GM19452 (cell line): Measurements from ENCODE around the gene TMEM145.

Experiments used
- ATAC-seq: cut with Tn5 transposase; IDR thresholded peaks from one replicate; pipeline ENCODE4 v1.9.1; 2021; ENCODE audit not compliant: unreplicated experiment

TMEM145 gene

GRCh38 chr19:42277821-42278451 is 35.2 kb upstream of the TMEM145 start:
- no peak for ATAC-seq

GRCh38 chr19:42278452-42279154 is 34.5 kb upstream of the TMEM145 start:
- no peak for ATAC-seq

GRCh38 chr19:42279155-42279901 is 33.8 kb upstream of the TMEM145 start:
- ATAC-seq, result no peak

DNA sequence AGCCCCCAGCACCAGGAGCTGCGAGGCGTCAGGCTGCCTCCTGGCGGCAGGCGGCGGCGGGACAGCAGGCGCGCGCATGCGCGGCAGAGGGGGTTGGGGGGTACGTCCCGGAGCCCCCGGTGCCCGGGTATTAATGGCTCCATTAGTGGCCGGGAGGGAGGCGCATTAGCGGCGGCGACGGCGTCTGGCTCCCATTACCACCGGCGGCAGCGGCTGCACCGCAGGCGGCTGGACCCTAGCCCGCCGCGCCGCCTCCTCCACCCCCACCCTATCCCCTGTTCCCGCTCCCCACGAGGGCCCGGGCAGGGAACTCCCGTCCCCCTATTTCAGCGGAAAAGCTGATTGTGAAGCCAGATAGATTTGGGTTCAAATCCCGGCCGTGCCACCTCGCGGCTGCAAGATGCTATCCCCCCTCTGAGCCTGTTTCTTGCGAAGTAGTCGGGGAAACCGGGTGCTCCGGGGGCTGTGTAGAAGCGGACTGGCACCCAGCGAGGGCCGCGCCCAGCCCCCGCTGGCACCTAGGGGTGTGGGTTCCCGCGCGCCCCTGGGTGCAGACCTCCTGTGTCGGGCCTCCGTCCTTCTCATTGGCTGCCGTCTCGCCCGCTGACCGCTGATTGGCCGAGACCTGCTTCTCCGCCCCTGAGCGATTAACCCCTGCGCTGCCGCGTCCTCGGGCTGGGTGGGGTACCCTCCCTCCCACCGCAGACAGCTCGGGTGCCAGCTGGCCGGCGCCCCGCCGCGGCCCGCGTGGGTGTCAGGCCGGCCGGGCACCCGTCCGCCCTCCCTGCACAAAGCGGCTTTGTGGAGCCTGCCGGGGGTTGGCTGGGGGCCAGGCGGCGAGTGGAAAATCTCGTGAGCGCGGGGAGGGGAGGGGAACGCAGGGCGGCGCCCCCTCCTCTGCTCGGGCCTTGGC is 33.0 kb upstream of the TMEM145 start:
- ATAC-seq, result peak; percentile 32

GRCh38 chr19:42280815-42281145 is 32.3 kb upstream of the TMEM145 start:
- ATAC-seq, result no peak

DNA sequence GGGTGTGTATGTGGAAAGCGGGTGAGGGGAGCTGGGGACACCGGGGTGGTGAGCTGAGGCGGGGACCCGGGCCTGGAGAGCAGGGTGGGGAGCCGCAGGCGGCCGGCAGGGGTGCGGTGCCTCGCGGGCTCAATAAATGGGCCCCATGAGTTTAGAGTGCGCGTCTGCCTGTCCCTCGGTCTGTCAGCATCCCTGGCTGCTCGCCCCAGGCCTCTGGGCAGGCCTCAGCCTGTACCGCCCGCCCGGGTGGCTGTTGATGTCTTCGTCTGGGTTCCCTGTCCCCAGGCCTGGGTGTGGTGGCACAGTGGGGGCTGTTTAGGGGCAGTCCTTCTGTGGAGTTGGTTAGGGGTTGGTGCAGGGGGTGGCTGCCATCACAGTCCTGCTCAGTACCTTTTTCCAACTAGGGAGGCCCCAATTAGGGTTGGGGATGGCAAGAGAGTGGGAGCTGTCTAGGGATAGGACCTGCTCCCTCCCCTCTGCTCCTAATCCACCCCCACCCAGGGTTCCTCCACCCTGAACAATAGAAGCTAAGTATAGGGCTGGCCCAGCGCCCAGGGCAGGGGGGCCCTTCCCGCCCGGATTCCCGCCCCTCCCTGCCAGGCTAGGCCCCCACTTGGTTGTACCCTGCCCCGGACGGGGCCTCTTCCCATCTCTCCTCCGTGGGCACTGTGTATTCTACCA is 31.8 kb upstream of the TMEM145 start:
- ATAC-seq, result no peak

GRCh38 chr19:42281827-42282762 is 31.0 kb upstream of the TMEM145 start:
- no peak for ATAC-seq

GRCh38 chr19:42282819-42283187 is 30.3 kb upstream of the TMEM145 start:
- no peak for ATAC-seq

- ATAC-seq, result peak; percentile 41
Observed at GRCh38 chr19:42283188-42284065, 29.7 kb upstream of the TMEM145 start.

DNA sequence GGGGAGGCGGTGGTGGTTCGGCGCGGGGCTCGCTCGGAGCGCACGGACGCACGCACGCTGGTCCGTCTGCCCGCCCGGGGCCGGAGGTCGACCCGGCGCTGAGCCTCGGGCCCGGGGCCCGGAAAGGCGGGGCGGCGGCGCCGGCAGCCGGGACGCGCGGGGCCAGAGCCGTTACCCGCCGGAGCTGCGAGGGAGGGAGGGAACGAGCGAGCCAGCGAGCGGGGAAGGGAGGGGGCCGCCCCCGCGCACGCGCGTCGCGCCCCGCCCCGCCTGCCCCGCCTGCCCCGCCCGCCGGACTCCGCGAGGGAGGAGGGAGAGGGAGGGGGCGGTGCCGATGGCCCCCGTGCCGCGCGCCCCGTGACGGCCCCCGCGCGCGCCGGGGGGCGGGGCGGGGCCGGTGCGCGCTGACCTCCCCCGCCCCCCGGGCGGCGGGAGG is 29.0 kb upstream of the TMEM145 start:
- ATAC-seq, result peak; percentile 29

GRCh38 chr19:42284591-42285341 is 28.3 kb upstream of the TMEM145 start:
- no peak for ATAC-seq

DNA sequence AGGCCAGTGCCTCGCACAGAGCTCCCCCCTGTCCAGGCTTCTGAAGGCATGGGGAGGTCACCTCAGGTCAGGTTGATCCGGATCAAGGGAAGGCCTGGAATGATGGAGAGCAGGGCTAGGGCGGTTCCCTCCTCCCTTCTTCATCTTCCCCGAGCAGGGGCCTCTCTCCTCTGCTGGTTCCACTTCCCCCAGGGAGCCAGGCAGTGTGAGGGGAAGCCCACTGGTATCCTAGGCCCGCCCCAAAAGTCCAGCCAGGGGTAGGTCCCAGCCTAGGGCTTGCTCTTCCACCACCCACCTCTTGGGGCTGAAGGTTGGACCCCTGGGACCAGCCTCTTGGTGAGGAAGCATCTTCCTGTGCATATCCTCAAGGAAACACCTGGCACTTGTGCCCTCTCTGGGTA is 27.6 kb upstream of the TMEM145 start:
- no peak for ATAC-seq

DNA sequence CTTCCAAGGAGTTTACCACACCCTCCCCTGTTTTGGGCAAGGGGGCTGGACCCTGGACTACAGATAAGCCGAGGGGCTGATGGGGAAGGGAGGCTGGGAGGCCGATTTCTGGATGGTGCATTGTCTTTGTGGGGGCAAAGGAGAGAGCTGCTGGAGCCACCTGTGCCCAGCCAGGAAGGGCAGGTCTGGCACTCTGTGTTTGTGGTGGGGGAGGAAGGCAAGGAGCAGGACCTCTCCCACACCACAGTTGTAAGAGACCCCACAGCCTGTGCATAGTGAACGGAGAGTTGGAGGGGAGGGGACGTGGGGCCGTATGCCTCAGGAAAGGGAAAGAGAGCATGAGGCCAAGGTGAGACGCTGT is 27.1 kb upstream of the TMEM145 start:
- no peak for ATAC-seq

DNA sequence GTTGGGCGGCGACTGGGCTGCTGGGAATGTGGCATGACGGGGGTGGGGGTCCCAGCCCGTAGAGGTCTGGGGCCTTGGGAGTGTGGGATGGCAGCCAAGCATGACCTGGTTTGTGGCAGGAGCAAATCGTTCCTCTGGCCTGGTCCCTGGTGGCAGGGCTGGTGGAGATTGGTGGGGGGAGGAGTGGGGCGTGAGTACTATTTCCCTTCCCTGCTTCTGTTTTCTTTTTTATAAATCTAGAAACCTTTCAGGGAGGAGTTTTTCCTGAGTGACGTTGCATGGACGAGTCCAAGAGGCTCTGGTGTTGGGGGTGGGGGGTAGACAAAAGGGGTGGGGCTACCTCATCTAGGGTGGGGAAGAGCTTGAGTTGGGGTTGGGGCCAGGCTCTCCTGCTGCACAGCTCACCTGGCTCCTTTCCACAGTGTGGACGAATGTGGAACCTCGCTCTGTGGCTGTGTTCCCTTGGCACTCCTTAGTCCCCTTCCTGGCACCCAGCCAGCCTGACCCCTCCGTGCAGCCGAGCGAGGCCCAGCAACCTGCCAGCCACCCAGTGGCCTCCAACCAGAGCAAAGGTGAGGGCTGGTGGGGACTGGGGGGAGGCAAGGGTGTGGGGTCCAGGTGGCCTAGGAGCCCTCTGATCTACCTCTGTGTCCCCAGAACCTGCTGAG is 26.6 kb upstream of the TMEM145 start:
- no peak for ATAC-seq

DNA sequence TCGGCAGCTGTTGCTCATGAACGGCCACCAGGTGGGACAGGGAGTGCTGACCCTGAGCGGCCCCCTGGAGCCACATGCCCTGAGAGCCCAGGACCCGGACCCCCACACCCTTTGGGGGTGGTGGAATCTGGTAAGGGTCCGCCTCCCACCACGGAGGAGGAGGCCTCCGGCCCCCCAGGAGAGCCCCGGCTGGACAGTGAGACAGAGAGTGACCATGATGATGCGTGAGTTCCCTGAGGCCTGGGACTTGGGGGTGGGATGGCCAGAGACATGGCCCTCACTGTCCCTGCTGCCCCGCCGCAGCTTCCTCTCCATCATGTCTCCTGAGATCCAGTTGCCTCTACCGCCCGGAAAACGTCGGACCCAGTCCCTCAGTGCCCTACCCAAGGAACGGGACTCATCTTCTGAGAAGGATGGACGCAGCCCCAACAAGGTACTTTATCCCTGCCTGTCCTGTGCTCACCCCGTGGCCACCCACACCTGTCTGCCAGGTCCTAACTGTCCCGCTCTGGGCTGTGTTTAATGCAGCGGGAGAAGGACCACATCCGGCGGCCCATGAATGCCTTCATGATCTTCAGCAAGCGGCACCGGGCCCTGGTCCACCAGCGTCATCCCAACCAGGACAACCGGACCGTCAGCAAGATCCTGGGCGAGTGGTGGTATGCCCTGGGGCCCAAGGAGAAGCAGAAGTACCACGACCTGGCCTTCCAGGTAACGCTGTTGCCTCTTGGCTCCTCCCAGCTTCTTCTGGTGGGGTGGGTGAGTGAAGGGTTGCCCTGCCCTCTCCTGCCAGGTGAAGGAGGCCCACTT is 25.9 kb upstream of the TMEM145 start:
- ATAC-seq, result no peak

- ATAC-seq, result no peak
Observed at GRCh38 chr19:42287827-42288107, 25.3 kb upstream of the TMEM145 start.

DNA sequence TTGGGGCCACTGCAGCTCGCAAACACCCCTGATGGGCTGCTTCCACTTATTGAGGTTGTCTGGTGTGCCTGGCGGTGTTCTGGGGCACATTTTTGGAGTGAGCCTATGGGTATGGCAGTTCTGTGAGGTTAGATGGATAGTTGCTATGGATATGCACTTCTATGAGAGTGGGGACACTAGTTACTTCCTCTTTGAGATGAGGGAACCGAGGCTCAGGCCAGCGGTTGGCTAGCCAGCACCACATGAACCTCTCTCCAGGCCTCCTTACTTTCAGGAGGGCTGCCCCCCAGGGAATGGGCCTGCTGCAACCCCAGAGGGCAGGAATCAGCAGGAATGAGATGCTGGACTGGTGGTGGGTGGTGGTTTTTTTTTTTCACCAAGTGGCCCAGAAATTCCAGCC is 24.7 kb upstream of the TMEM145 start:
- no peak for ATAC-seq
